ENCODE results near the gene SV2C.
A peak's percentile ranks its signal among the peaks of the same experiment; 100 is the strongest.
"Not testable (repeated sequence)": the region's sequence is repeated elsewhere in the genome, so short reads cannot be mapped to it uniquely, and the experiment has no call there.

The SV2C gene

GRCh38 chr5:76069061-76069735, 14.0 kb upstream of the SV2C start:
- peaks cover 0 to 6% (median 0%) of the 10 kb centered on the region in 5 donors for H3K27me3 ChIP-seq (ENCODE audit: control insufficient read depth in 5 of 5, insufficient read depth in 4 of 5, low read length in 5 of 5)
- no peaks in the 10 kb centered on the region for H3K9me3 ChIP-seq (ENCODE audit: control insufficient read depth in 5 of 5, low read length in 5 of 5)
- no peak overlapping the region for H3K9ac ChIP-seq (ENCODE audit: low read length in 5 of 5)
- no peaks in the 10 kb centered on the region for H3K4me1 ChIP-seq (ENCODE audit: control insufficient read depth in 5 of 5, insufficient read depth in 5 of 5, low read length in 5 of 5)
- no peak overlapping the region for H3K4me3 ChIP-seq (ENCODE audit: low read depth in 1 of 5, low read length in 5 of 5)
- no peaks in the 10 kb centered on the region for H3K36me3 ChIP-seq (ENCODE audit: control insufficient read depth in 5 of 5, insufficient read depth in 5 of 5, low read length in 5 of 5)
- H3K27ac ChIP-seq (ENCODE audit: low read depth, low read length): no peak overlapping the region

DNA sequence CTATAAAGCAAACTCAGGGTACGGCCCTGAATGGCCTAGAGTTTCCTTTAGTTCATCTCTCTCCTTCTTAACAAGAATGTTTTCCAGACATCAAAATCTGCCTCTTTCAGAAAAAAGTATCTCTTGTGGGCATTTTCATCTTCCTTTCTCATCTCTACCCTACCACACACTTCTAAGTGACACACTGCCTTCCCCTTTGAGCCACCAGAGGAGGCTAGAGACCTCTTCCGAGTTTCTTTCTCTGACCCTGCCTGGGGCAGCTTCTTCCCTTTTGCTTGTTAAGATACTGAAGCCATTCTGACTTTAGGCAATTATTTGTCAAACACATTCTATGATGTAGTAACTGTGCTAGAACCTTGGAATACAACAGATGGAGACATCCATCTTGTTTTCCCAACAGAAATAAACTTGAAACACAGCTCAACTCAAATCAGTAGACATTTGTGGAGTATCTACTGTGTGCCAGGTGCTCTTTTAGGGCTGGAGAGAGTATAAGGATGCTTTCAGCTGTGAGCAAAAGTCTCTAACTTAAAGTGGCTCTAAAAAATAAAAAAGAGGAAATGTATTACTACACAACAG, 8.6 kb upstream of the SV2C start:
- Histone ChIP-seq H3K27me3 (ENCODE audit: control insufficient read depth in 5 of 5, insufficient read depth in 4 of 5, low read length in 5 of 5) (peaks cover 0 to 9% (median 6%) of the 10 kb centered on the region in 5 donors), H3K4me1 (ENCODE audit: control insufficient read depth in 5 of 5, insufficient read depth in 5 of 5, low read length in 5 of 5) (no peaks in the 10 kb centered on the region), H3K9me3 (ENCODE audit: control insufficient read depth in 5 of 5, low read length in 5 of 5) (no peaks in the 10 kb centered on the region), H3K27ac (ENCODE audit: low read depth, low read length) (no peak overlapping the region), H3K36me3 (ENCODE audit: control insufficient read depth in 5 of 5, insufficient read depth in 5 of 5, low read length in 5 of 5) (no peaks in the 10 kb centered on the region), H3K4me3 (ENCODE audit: low read depth in 1 of 5, low read length in 5 of 5) (no peak overlapping the region), H3K9ac (ENCODE audit: low read length in 5 of 5) (no peak overlapping the region)

DNA sequence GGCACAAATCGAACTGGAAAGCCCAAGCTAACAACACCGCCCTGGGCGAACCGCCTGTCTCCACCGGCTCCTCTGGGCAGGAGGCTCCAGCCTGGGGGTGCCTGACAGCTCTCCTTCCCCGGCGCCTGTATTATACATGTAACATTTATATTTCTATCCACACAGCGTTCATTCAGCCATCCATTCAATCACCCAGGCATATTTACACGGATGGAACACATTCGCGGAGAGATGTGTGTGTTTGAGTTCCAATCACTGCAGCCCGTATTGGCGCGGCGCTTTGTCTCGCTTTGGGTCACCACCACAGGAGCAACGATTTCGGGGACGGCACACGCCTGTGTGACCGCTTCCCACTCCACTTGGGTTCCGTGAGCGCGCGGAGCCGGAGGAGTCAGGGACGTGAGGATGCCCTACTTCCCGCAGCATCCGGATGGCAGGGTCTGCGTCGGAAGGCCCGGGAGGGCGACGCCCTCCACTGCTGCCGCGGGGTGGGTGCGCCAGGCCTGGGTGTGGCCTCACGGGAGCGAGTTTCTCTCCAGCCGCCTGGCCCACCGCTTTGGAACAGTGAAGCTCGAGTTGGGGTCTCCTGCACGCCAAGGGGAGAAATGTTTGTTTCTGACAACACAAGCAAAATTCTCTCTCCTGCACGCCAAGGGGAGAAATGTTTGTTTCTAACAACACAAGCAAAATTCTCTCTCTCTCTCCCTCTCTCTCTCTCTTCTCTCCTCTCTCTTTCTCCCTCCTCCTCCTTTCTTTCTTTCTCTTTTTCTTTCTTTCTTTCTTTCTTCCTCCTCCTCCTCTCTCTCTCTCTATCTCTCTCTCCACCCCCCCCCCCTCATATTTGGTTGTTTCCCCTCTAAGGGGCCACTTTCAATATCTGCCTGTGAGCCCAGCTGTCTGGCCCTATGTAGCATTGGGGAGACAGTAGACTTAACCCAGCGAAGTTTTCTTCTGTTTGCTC, 1.1 kb upstream of the SV2C start:
- peaks cover 31 to 55% (median 41%) of the 10 kb centered on the region in 5 donors for H3K27me3 ChIP-seq (ENCODE audit: control insufficient read depth in 5 of 5, insufficient read depth in 4 of 5, low read length in 5 of 5)
- H3K27ac ChIP-seq (ENCODE audit: low read depth, low read length): no peak overlapping the region
- H3K9ac ChIP-seq (ENCODE audit: low read length in 5 of 5): no peak overlapping the region
- H3K9me3 ChIP-seq (ENCODE audit: control insufficient read depth in 5 of 5, low read length in 5 of 5): no peaks in the 10 kb centered on the region
- no peaks in the 10 kb centered on the region for H3K36me3 ChIP-seq (ENCODE audit: control insufficient read depth in 5 of 5, insufficient read depth in 5 of 5, low read length in 5 of 5)
- peaks cover 0 to 26% (median 18%) of the 10 kb centered on the region in 5 donors for H3K4me1 ChIP-seq (ENCODE audit: control insufficient read depth in 5 of 5, insufficient read depth in 5 of 5, low read length in 5 of 5)
- peak overlapping the region in 3 of 5 donors; percentile 6 to 44 (median 31) for H3K4me3 ChIP-seq (ENCODE audit: low read depth in 1 of 5, low read length in 5 of 5)

- Histone ChIP-seq H3K4me3 (ENCODE audit: low read depth in 1 of 5, low read length in 5 of 5) (peak overlapping the region in 3 of 5 donors; percentile 2 to 44 (median 31)), H3K36me3 (ENCODE audit: control insufficient read depth in 5 of 5, insufficient read depth in 5 of 5, low read length in 5 of 5) (no peaks in the 10 kb centered on the region), H3K9ac (ENCODE audit: low read length in 5 of 5) (no peak overlapping the region), H3K27me3 (ENCODE audit: control insufficient read depth in 5 of 5, insufficient read depth in 4 of 5, low read length in 5 of 5) (peaks cover 34 to 51% (median 41%) of the 10 kb centered on the region in 5 donors), H3K9me3 (ENCODE audit: control insufficient read depth in 5 of 5, low read length in 5 of 5) (peaks cover 0 to 4% (median 0%) of the 10 kb centered on the region in 5 donors), H3K4me1 (ENCODE audit: control insufficient read depth in 5 of 5, insufficient read depth in 5 of 5, low read length in 5 of 5) (peaks cover 0 to 26% (median 18%) of the 10 kb centered on the region in 5 donors), H3K27ac (ENCODE audit: low read depth, low read length) (no peak overlapping the region)
Measured at GRCh38 chr5:76083555-76084495, 642 bp downstream of the SV2C start.

DNA sequence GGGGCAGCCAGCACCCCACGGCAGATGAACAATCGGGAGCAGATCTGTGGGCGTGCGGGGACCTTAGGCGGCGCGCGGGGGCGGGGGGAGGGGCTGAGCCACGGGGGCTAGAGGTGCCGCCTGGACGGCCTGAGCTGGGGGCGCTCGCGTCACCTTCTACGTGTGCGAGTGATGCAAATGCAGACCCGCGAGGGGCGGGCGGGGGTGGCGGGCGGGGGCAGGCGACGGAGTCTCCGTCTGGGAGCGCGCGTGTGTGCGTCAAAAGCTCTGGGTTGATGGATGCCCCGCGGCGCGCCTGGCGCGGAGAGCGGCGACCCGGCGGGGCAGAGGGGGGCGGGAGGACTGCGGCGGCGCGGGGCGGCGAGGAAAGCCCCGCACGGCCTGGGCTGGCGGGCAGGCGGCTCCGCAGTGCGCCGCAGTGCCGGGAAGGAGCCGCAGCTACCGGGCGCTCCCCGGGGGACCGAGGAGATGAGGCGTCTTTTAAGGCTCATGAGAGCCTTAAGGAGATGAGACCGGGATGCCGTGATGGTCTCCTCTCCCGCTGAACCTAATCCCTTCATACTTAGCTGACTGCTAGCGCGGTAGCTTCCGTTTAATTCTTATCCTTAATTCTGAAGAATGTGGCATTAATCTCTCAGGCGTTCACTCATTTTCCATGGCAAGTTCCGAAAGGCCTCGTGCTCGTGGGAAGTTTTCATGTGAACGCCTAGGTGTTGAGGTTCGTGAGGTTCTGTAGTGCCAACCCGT, 1.5 kb downstream of the SV2C start:
- Histone ChIP-seq H3K9me3 (ENCODE audit: control insufficient read depth in 5 of 5, low read length in 5 of 5) (peaks cover 0 to 4% (median 0%) of the 10 kb centered on the region in 5 donors), H3K36me3 (ENCODE audit: control insufficient read depth in 5 of 5, insufficient read depth in 5 of 5, low read length in 5 of 5) (no peaks in the 10 kb centered on the region), H3K4me1 (ENCODE audit: control insufficient read depth in 5 of 5, insufficient read depth in 5 of 5, low read length in 5 of 5) (peaks cover 0 to 26% (median 18%) of the 10 kb centered on the region in 5 donors), H3K4me3 (ENCODE audit: low read depth in 1 of 5, low read length in 5 of 5) (no peak overlapping the region), H3K27ac (ENCODE audit: low read depth, low read length) (no peak overlapping the region), H3K9ac (ENCODE audit: low read length in 5 of 5) (no peak overlapping the region), H3K27me3 (ENCODE audit: control insufficient read depth in 5 of 5, insufficient read depth in 4 of 5, low read length in 5 of 5) (peaks cover 34 to 51% (median 41%) of the 10 kb centered on the region in 5 donors)

GRCh38 chr5:76085243-76085579, 2.0 kb downstream of the SV2C start:
- no peak overlapping the region for H3K9ac ChIP-seq (ENCODE audit: low read length in 5 of 5)
- H3K9me3 ChIP-seq (ENCODE audit: control insufficient read depth in 5 of 5, low read length in 5 of 5): peaks cover 0 to 4% (median 0%) of the 10 kb centered on the region in 5 donors
- no peak overlapping the region for H3K4me3 ChIP-seq (ENCODE audit: low read depth in 1 of 5, low read length in 5 of 5)
- H3K27me3 ChIP-seq (ENCODE audit: control insufficient read depth in 5 of 5, insufficient read depth in 4 of 5, low read length in 5 of 5): peaks cover 33 to 51% (median 41%) of the 10 kb centered on the region in 5 donors
- H3K4me1 ChIP-seq (ENCODE audit: control insufficient read depth in 5 of 5, insufficient read depth in 5 of 5, low read length in 5 of 5): peaks cover 0 to 26% (median 18%) of the 10 kb centered on the region in 5 donors
- H3K36me3 ChIP-seq (ENCODE audit: control insufficient read depth in 5 of 5, insufficient read depth in 5 of 5, low read length in 5 of 5): no peaks in the 10 kb centered on the region
- H3K27ac ChIP-seq (ENCODE audit: low read depth, low read length): no peak overlapping the region

- Histone ChIP-seq H3K4me3 (ENCODE audit: low read depth in 1 of 5, low read length in 5 of 5) (no peak overlapping the region), H3K27ac (ENCODE audit: low read depth, low read length) (no peak overlapping the region), H3K9me3 (ENCODE audit: control insufficient read depth in 5 of 5, low read length in 5 of 5) (peaks cover 0 to 4% (median 0%) of the 10 kb centered on the region in 5 donors), H3K9ac (ENCODE audit: low read length in 5 of 5) (no peak overlapping the region), H3K36me3 (ENCODE audit: control insufficient read depth in 5 of 5, insufficient read depth in 5 of 5, low read length in 5 of 5) (no peaks in the 10 kb centered on the region), H3K27me3 (ENCODE audit: control insufficient read depth in 5 of 5, insufficient read depth in 4 of 5, low read length in 5 of 5) (peaks cover 28 to 44% (median 34%) of the 10 kb centered on the region in 5 donors), H3K4me1 (ENCODE audit: control insufficient read depth in 5 of 5, insufficient read depth in 5 of 5, low read length in 5 of 5) (peaks cover 0 to 26% (median 18%) of the 10 kb centered on the region in 5 donors)
Measured at GRCh38 chr5:76086095-76086494, 2.9 kb downstream of the SV2C start.

DNA sequence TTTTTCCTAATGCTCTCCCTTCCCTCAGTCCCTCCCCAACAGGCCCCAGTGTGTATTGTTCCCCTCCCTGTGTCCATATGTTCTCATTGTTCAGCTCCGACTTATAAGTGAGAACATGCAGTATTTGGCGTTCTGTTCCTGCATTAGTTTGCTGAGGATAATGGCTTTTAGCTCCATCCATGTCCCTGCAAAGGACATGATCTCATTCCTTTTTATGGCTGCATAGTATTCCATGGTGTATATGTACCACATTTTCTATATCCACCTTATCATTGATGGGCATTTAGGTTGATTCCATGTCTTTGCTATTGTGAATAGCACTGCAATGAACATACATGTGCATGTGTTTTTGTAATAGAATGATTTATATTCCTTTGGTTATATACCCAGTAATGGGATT, 6.0 kb downstream of the SV2C start:
- H3K9ac ChIP-seq (ENCODE audit: low read length in 5 of 5); H3K4me1 ChIP-seq (ENCODE audit: control insufficient read depth in 5 of 5, insufficient read depth in 5 of 5, low read length in 5 of 5); H3K36me3 ChIP-seq (ENCODE audit: control insufficient read depth in 5 of 5, insufficient read depth in 5 of 5, low read length in 5 of 5); H3K27ac ChIP-seq (ENCODE audit: low read depth, low read length); H3K9me3 ChIP-seq (ENCODE audit: control insufficient read depth in 5 of 5, low read length in 5 of 5); H3K4me3 ChIP-seq (ENCODE audit: low read depth in 1 of 5, low read length in 5 of 5): not testable (repeated sequence)
- H3K27me3 ChIP-seq (ENCODE audit: control insufficient read depth in 5 of 5, insufficient read depth in 4 of 5, low read length in 5 of 5): peaks cover 9 to 17% (median 17%) of the 10 kb centered on the region in 5 donors

DNA sequence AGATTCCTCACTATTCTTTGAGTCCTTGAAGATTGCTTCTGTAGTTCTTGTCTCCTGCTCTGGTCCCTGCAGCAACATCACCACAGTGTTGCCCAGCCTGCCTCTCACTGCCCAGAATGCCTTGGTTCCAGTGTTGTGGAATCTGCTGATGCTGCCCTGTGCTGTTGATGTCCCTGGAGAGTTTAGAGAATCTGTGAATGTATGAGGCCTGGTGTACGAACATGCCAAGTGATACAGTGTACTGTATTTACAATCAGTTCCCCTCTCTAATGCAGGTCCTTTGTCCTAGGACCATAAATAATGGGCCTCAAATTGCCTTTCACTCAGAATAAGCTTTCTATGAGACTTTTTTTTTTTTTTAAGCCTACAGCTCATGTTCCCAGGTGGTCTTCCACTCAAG, 8.2 kb downstream of the SV2C start:
- Histone ChIP-seq H3K4me1 (ENCODE audit: control insufficient read depth in 5 of 5, insufficient read depth in 5 of 5, low read length in 5 of 5) (no peaks in the 10 kb centered on the region), H3K9ac (ENCODE audit: low read length in 5 of 5) (no peak overlapping the region), H3K27ac (ENCODE audit: low read depth, low read length) (no peak overlapping the region), H3K4me3 (ENCODE audit: low read depth in 1 of 5, low read length in 5 of 5) (no peak overlapping the region), H3K27me3 (ENCODE audit: control insufficient read depth in 5 of 5, insufficient read depth in 4 of 5, low read length in 5 of 5) (peaks cover 0 to 5% (median 3%) of the 10 kb centered on the region in 5 donors), H3K36me3 (ENCODE audit: control insufficient read depth in 5 of 5, insufficient read depth in 5 of 5, low read length in 5 of 5) (no peaks in the 10 kb centered on the region), H3K9me3 (ENCODE audit: control insufficient read depth in 5 of 5, low read length in 5 of 5) (peaks cover 0 to 6% (median 0%) of the 10 kb centered on the region in 5 donors)
